Measurements from ENCODE around the gene HNF1B.

The HNF1B gene

DNA sequence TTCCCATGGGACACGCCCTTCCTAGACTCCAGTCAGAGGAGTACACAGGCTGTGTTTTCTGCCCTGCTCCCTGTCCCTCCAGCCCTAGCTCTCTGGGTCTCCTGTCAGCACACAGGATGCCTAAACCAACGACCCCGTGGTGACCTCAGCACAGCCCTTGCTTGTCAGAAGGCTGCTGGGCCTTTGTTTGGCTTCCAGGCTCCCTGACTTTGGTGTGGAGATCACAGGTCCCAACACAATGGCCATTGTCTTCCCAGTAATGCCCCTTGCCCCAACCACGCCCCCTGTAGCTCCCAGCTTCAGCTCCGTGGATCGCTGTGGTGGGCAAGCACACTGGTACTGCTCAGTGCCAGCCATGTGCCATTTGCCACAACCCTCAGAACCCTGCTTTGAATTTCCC is 15.0 kb downstream of the HNF1B start:
- TF ChIP-seq, protein P1, sequence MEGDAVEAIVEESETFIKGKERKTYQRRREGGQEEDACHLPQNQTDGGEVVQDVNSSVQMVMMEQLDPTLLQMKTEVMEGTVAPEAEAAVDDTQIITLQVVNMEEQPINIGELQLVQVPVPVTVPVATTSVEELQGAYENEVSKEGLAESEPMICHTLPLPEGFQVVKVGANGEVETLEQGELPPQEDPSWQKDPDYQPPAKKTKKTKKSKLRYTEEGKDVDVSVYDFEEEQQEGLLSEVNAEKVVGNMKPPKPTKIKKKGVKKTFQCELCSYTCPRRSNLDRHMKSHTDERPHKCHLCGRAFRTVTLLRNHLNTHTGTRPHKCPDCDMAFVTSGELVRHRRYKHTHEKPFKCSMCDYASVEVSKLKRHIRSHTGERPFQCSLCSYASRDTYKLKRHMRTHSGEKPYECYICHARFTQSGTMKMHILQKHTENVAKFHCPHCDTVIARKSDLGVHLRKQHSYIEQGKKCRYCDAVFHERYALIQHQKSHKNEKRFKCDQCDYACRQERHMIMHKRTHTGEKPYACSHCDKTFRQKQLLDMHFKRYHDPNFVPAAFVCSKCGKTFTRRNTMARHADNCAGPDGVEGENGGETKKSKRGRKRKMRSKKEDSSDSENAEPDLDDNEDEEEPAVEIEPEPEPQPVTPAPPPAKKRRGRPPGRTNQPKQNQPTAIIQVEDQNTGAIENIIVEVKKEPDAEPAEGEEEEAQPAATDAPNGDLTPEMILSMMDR (IDR thresholded peaks at IDR 0.05; ENCODE audit: control insufficient read depth, insufficient read depth, low read depth, low read length, missing control alignments): no peak
- DNase-seq (ENCODE audit: low read depth): no peak
- H3K4me3 ChIP-seq (ENCODE audit: control insufficient read depth, low read depth, low read length): no peak overlapping the region

DNA sequence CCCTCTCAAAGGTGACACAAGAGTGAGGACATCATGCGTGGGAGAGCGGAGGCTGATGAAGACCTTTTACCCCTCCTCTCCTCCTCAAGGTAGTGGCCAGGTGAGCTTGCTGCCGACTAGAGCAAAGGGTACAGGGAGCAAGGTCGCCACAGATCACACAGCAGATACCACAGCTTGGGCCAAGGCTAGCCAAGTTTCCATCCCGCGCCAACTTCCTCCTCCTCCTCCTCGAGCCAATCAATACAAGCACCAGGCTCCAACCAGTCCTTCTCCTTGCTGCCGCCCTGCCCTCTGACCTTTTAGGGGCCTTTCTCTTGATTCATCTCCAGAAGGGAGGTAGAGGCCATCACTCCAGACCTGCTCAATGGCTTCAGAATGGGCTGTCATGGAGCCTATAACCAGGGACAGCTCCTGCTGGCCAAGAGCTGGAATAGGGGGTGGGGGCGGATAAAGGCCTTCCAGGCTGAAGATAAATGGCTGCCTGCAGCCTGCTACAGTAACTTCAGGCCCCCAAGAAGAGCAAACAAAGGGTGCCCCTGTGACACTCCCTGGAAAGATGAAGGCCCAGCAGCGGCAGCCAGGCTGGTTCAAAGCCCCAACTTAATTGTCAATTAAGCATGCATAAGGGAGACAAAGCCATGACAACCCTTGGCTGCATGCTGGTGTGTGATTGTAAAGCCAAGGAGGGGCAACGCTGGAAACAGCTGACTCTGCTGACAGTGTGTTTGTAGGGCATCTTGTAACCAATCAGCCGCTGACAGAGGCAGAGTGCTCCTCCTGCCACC is 17.8 kb downstream of the HNF1B start:
- TF ChIP-seq, protein P1 (IDR thresholded peaks at IDR 0.05; ENCODE audit: control insufficient read depth, insufficient read depth, low read depth, low read length, missing control alignments): no peak
- no peak for DNase-seq (ENCODE audit: low read depth)
- no peak overlapping the region for H3K4me3 ChIP-seq (ENCODE audit: control insufficient read depth, low read depth, low read length)

DNA sequence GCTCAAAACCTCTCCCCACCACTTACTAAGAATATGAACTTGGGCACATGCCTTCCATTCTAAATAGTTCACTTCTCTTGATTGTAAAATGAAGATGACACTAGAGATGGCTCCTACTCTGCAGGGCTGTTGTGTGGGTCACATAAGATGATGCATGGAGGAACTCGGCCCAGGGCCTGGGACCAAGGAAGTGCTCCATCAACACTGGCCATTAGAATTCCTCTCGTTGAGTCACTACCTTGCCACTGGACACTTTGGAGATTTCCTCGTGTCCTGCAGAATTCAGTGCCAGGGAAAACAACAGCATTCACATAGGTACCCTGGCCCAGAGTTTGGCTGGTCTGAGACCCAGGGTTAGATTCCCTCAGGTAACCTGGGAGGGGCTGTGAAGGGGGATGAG is 18.6 kb downstream of the HNF1B start:
- TF ChIP-seq, protein P1 (IDR thresholded peaks at IDR 0.05; ENCODE audit: control insufficient read depth, insufficient read depth, low read depth, low read length, missing control alignments): no peak
- no peak overlapping the region for H3K4me3 ChIP-seq (ENCODE audit: control insufficient read depth, low read depth, low read length)
- DNase-seq (ENCODE audit: low read depth): no peak

GRCh38 chr17:37725601-37726146 is 19.2 kb downstream of the HNF1B start:
- DNase-seq (ENCODE audit: low read depth): no peak
- TF ChIP-seq, protein P1 (IDR thresholded peaks at IDR 0.05; ENCODE audit: control insufficient read depth, insufficient read depth, low read depth, low read length, missing control alignments): no peak
- no peak overlapping the region for H3K4me3 ChIP-seq (ENCODE audit: control insufficient read depth, low read depth, low read length)

DNA sequence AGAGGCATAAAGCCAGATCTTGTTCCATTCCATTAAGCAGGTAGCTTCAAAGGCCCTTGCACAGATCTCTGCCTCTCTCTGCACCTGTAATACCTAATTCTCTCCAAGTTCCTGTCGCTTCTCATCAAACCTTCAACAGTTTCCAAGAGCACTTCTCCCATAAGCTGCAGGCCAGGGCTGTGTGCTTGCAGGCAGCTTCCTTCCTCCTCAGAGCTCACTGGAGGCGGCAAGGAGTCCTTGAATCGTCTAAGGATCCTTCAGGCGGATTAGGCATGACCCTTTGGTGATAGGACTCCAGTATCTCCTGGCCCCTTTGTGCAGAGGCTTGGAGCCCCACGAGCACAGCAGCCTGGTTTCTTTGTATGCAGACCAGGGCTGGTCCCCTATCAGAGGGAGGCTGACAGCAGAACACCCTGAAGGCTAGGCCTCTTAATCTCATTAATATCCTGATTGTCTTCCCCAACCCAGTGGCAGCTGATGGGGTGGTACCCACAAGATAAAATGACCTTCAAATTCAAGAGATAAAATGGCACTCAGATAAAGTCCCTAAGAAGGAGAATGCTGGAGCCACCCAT is 19.8 kb downstream of the HNF1B start:
- TF ChIP-seq, protein P1 (IDR thresholded peaks at IDR 0.05; ENCODE audit: control insufficient read depth, insufficient read depth, low read depth, low read length, missing control alignments): no peak
- no peak overlapping the region for H3K4me3 ChIP-seq (ENCODE audit: control insufficient read depth, low read depth, low read length)
- DNase-seq (ENCODE audit: low read depth): no peak

GRCh38 chr17:37720989-37721388 is 23.9 kb downstream of the HNF1B start:
- DNase-seq (ENCODE audit: low read depth): no peak
- TF ChIP-seq, protein P1 (IDR thresholded peaks at IDR 0.05; ENCODE audit: control insufficient read depth, insufficient read depth, low read depth, low read length, missing control alignments): no peak

More at GRCh38 chr17:37720989-37721388, 23.9 kb downstream of the HNF1B start:
- no peak overlapping the region for H3K4me3 ChIP-seq (ENCODE audit: control insufficient read depth, low read depth, low read length)
